Right renal cortex interstitium (tissue), 3 donors: ENCODE results near the gene CCDC197. TPM values are rescaled to one million over a fixed set of nuclear protein-coding genes. Genes with fewer than 3 reads are reported as not detected.

Experiments used
- DNase-seq, 3 donors: peaks; one replicate each; pipeline ENCODE4 v3.0.0-alpha.2; 2013; ENCODE audit warnings: low read depth in 3 of 3, low spot score in 2 of 3
- polyA plus RNA-seq, 3 donors: library from polyadenylated mRNA; unstranded; fragments of 120-200 nt; gene quantifications; one replicate each; pipeline ENCODE4 v1.2.1, GENCODE V29; 2013; ENCODE audit not compliant: insufficient read length in 3 of 3

Gene CCDC197
- polyA plus RNA-seq, 3 donors: not detected

GRCh38 chr14:94022532-94023411 is 25.7 kb downstream of the CCDC197 start:
- DNase-seq: no peak

- DNase-seq: no peak
Measured at GRCh38 chr14:94024549-94024948, 27.4 kb downstream of the CCDC197 start.

- DNase-seq: no peak
Measured at GRCh38 chr14:94025720-94026119, 28.6 kb downstream of the CCDC197 start.

- peak; percentile 95 to 99 (median 97) for DNase-seq
Measured at GRCh38 chr14:94026173-94026888, 29.2 kb downstream of the CCDC197 start, which contains the start of gene OTUB2. OTUB2 (plus strand) TSS chr14:94026340; CDS start chr14:94026538, 198 bp downstream.

GRCh38 chr14:94026889-94027469 is 29.9 kb downstream of the CCDC197 start:
- DNase-seq: no peak

- DNase-seq: no peak
Measured at GRCh38 chr14:94027566-94028449, 30.7 kb downstream of the CCDC197 start.

GRCh38 chr14:94028450-94028826 is 31.3 kb downstream of the CCDC197 start:
- DNase-seq: no peak

- DNase-seq: no peak
Measured at GRCh38 chr14:94029265-94029664, 32.2 kb downstream of the CCDC197 start.

- no peak for DNase-seq
Measured at GRCh38 chr14:94029671-94030203, 32.6 kb downstream of the CCDC197 start.

GRCh38 chr14:94030571-94030970 is 33.5 kb downstream of the CCDC197 start:
- no peak for DNase-seq

- DNase-seq: no peak
Measured at GRCh38 chr14:94031161-94031882, 34.2 kb downstream of the CCDC197 start.

GRCh38 chr14:94031883-94032279 is 34.8 kb downstream of the CCDC197 start:
- no peak for DNase-seq

GRCh38 chr14:94034886-94035285 is 37.8 kb downstream of the CCDC197 start:
- no peak for DNase-seq

GRCh38 chr14:94036313-94037167 is 39.4 kb downstream of the CCDC197 start:
- no peak for DNase-seq

- no peak for DNase-seq
Measured at GRCh38 chr14:94037954-94038353, 40.9 kb downstream of the CCDC197 start.

- no peak for DNase-seq
Measured at GRCh38 chr14:94038510-94038909, 41.4 kb downstream of the CCDC197 start.

GRCh38 chr14:94038921-94039629 is 42.0 kb downstream of the CCDC197 start:
- DNase-seq: no peak

GRCh38 chr14:94040247-94040646 is 43.1 kb downstream of the CCDC197 start:
- no peak for DNase-seq
